Measurements from ENCODE around the gene NUP98. TPM values are rescaled to one million over a fixed set of nuclear protein-coding genes. Genes with fewer than 3 reads are reported as not detected.
"Not testable (repeated sequence)": the region's sequence is repeated elsewhere in the genome, so short reads cannot be mapped to it uniquely, and the experiment has no call there.

NUP98 gene
- total and polyA plus RNA-seq, 2 donors (not counting 3 experiments of a cell fraction or from before 2014, with no cell fraction given) = 92.7 to 169 TPM

GRCh38 chr11:3773180-3773579, 24.2 kb downstream of the NUP98 start:
- peaks cover 2% of the 10 kb centered on the region for H3K79me2 ChIP-seq (ENCODE audit: control insufficient read depth, insufficient read depth, low read length)
- H3K9me1 ChIP-seq (replicated peaks; ENCODE audit: control insufficient read depth, extremely low read depth, insufficient read depth, low read length) = no peaks in the 10 kb centered on the region
- no peak overlapping the region for H3K4me2 ChIP-seq (ENCODE audit: insufficient read depth, low read length)
- H3K27ac ChIP-seq (ENCODE audit: insufficient read depth, low read depth, low read length) = no peak overlapping the region
- TF ChIP-seq JUN (IDR thresholded peaks at IDR 0.05; ENCODE audit: borderline replicate concordance, insufficient read depth, insufficient read length, low read depth) (no peak), POLR2A (IDR thresholded peaks at IDR 0.05; ENCODE audit: low read depth, low read length) (no peak)
- FAIRE-seq = no peak
- no peaks in the 10 kb centered on the region for H3K9me3 ChIP-seq (replicated peaks; ENCODE audit: control insufficient read depth, insufficient read depth, low read length)
- no peak overlapping the region for H2AFZ ChIP-seq (ENCODE audit: low read depth, low read length)
- intact Hi-C loops (cut with micrococcal nuclease) = no loop called here
- BruUV-seq (replicated peaks) = no TSS peak
- H3K27me3 ChIP-seq (ENCODE audit: control insufficient read depth in 2 of 2, insufficient read depth in 2 of 2, low read length in 2 of 2) = no peaks in the 10 kb centered on the region
- POLR2A ChIA-PET = no interaction called here
- dilution Hi-C loops (cut with MboI; ENCODE audit: extremely low pct_ligation_motif_present, low sequenced_read_pairs) = no loop called here
- CTCF ChIA-PET = interaction anchor here (1.1 to 2.1 kb wide), 3 partner anchors 13 to 300 kb away, joined by 3 to 7 read pairs (median 6); partner anchors contain the start of gene PGAP2
- H3K9ac ChIP-seq (replicated peaks; ENCODE audit: extremely low read depth, insufficient read depth, low read length) = no peak overlapping the region
- H4K20me1 ChIP-seq (replicated peaks; ENCODE audit: control insufficient read depth, extremely low read depth, insufficient read depth, low read length) = no peaks in the 10 kb centered on the region
- H3K4me3 ChIP-seq (replicated peaks in 1 of 3; ENCODE audit: insufficient read depth in 1 of 3, low read depth in 1 of 3, low read length in 3 of 3) = no peak overlapping the region
- peaks cover 12 to 21% of the 10 kb centered on the region in 2 experiments for H3K36me3 ChIP-seq (ENCODE audit: control insufficient read depth in 2 of 2, extremely low read depth in 1 of 2, insufficient read depth in 2 of 2, low read length in 2 of 2)
- no peak for DNase-seq (ENCODE audit: low read depth, low spot score)
- no peaks in the 10 kb centered on the region for H3K4me1 ChIP-seq (ENCODE audit: control insufficient read depth, extremely low read depth, insufficient read depth, low read length)

- intact Hi-C loops (cut with micrococcal nuclease) (no loop called here), dilution Hi-C loops (cut with MboI; ENCODE audit: extremely low pct_ligation_motif_present, low sequenced_read_pairs) (no loop called here)
- no TSS peak for BruUV-seq (replicated peaks)
- H2AFZ ChIP-seq (ENCODE audit: low read depth, low read length) = no peak overlapping the region
- no peaks in the 10 kb centered on the region for H3K27me3 ChIP-seq (ENCODE audit: control insufficient read depth in 2 of 2, insufficient read depth in 2 of 2, low read length in 2 of 2)
- DNase-seq (ENCODE audit: low read depth, low spot score) = no peak
- no peaks in the 10 kb centered on the region for H3K79me2 ChIP-seq (ENCODE audit: control insufficient read depth, insufficient read depth, low read length)
- H3K4me1 ChIP-seq (ENCODE audit: control insufficient read depth, extremely low read depth, insufficient read depth, low read length) = no peaks in the 10 kb centered on the region
- TF ChIP-seq POLR2A (IDR thresholded peaks at IDR 0.05; ENCODE audit: low read depth, low read length) = no peak
- no peaks in the 10 kb centered on the region for H4K20me1 ChIP-seq (replicated peaks; ENCODE audit: control insufficient read depth, extremely low read depth, insufficient read depth, low read length)
- H3K4me2 ChIP-seq (ENCODE audit: insufficient read depth, low read length) = no peak overlapping the region
- no peak overlapping the region for H3K4me3 ChIP-seq (replicated peaks in 1 of 3; ENCODE audit: insufficient read depth in 1 of 3, low read depth in 1 of 3, low read length in 3 of 3)
- H3K27ac ChIP-seq (ENCODE audit: insufficient read depth, low read depth, low read length) = no peak overlapping the region
- H3K9ac ChIP-seq (replicated peaks; ENCODE audit: extremely low read depth, insufficient read depth, low read length) = no peak overlapping the region
- no peaks in the 10 kb centered on the region for H3K9me1 ChIP-seq (replicated peaks; ENCODE audit: control insufficient read depth, extremely low read depth, insufficient read depth, low read length)
- ChIA-PET POLR2A (no interaction called here), CTCF (no interaction called here)
- H3K9me3 ChIP-seq (replicated peaks; ENCODE audit: control insufficient read depth, insufficient read depth, low read length) = no peaks in the 10 kb centered on the region
- H3K36me3 ChIP-seq (ENCODE audit: control insufficient read depth in 2 of 2, extremely low read depth in 1 of 2, insufficient read depth in 2 of 2, low read length in 2 of 2) = peaks cover 19 to 25% of the 10 kb centered on the region in 2 experiments
- FAIRE-seq = no peak
Measured at GRCh38 chr11:3767536-3767935, 29.8 kb downstream of the NUP98 start.

GRCh38 chr11:3766836-3767235, 30.5 kb downstream of the NUP98 start:
- H3K27me3 ChIP-seq (ENCODE audit: control insufficient read depth in 2 of 2, insufficient read depth in 2 of 2, low read length in 2 of 2); H3K79me2 ChIP-seq (ENCODE audit: control insufficient read depth, insufficient read depth, low read length); FAIRE-seq; H3K27ac ChIP-seq (ENCODE audit: insufficient read depth, low read depth, low read length); BruUV-seq (replicated peaks); H2AFZ ChIP-seq (ENCODE audit: low read depth, low read length); DNase-seq (ENCODE audit: low read depth, low spot score); CTCF ChIA-PET; intact Hi-C loops (cut with micrococcal nuclease); H3K4me2 ChIP-seq (ENCODE audit: insufficient read depth, low read length); H3K4me3 ChIP-seq (replicated peaks in 1 of 3; ENCODE audit: insufficient read depth in 1 of 3, low read depth in 1 of 3, low read length in 3 of 3); H3K9me1 ChIP-seq (replicated peaks; ENCODE audit: control insufficient read depth, extremely low read depth, insufficient read depth, low read length); POLR2A ChIA-PET; H4K20me1 ChIP-seq (replicated peaks; ENCODE audit: control insufficient read depth, extremely low read depth, insufficient read depth, low read length); H3K9ac ChIP-seq (replicated peaks; ENCODE audit: extremely low read depth, insufficient read depth, low read length); dilution Hi-C loops (cut with MboI; ENCODE audit: extremely low pct_ligation_motif_present, low sequenced_read_pairs); H3K9me3 ChIP-seq (replicated peaks; ENCODE audit: control insufficient read depth, insufficient read depth, low read length); H3K4me1 ChIP-seq (ENCODE audit: control insufficient read depth, extremely low read depth, insufficient read depth, low read length): not testable (repeated sequence)
- peaks cover 20 to 23% of the 10 kb centered on the region in 2 experiments for H3K36me3 ChIP-seq (ENCODE audit: control insufficient read depth in 2 of 2, extremely low read depth in 1 of 2, insufficient read depth in 2 of 2, low read length in 2 of 2)

All from endothelial cell of umbilical vein (primary cell).